Measurements from ENCODE around the gene KCTD17.

- TF ChIP-seq CTCF (conservative IDR thresholded peaks at IDR 0.05; ENCODE audit: low read depth, low read length) (no peak), EZH2 (IDR thresholded peaks at IDR 0.05; ENCODE audit: borderline replicate concordance, low read depth, low read length, poor library complexity, severe bottlenecking) (no peak)
These were observed 18.7 kb upstream of the KCTD17 start for GRCh38 chr22:37032535-37033460.

All from A673 (cell line).